Measurements from ENCODE around the gene GFOD1. TPM values are rescaled to one million over a fixed set of nuclear protein-coding genes. Genes with fewer than 3 reads are reported as not detected.

GFOD1 gene
- total and polyA plus RNA-seq, 9 donors = 1.4 to 9.2 (median 3.7) TPM

- intact Hi-C loops (cut with DNase I) = no loop called here
- no peaks in the 10 kb centered on the region for H3K4me1 ChIP-seq (ENCODE audit: insufficient read depth)
- no peaks in the 10 kb centered on the region for H3K27me3 ChIP-seq
- no peak for DNase-seq
- TF ChIP-seq, protein P1, sequence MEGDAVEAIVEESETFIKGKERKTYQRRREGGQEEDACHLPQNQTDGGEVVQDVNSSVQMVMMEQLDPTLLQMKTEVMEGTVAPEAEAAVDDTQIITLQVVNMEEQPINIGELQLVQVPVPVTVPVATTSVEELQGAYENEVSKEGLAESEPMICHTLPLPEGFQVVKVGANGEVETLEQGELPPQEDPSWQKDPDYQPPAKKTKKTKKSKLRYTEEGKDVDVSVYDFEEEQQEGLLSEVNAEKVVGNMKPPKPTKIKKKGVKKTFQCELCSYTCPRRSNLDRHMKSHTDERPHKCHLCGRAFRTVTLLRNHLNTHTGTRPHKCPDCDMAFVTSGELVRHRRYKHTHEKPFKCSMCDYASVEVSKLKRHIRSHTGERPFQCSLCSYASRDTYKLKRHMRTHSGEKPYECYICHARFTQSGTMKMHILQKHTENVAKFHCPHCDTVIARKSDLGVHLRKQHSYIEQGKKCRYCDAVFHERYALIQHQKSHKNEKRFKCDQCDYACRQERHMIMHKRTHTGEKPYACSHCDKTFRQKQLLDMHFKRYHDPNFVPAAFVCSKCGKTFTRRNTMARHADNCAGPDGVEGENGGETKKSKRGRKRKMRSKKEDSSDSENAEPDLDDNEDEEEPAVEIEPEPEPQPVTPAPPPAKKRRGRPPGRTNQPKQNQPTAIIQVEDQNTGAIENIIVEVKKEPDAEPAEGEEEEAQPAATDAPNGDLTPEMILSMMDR (IDR thresholded peaks at IDR 0.05) = no peak
- TF ChIP-seq EP300 (IDR thresholded peaks at IDR 0.05) (no peak), POLR2A (IDR thresholded peaks at IDR 0.05) (no peak)
- H3K9me3 ChIP-seq = no peaks in the 10 kb centered on the region
- no peaks in the 10 kb centered on the region for H3K36me3 ChIP-seq
- 61 to 74% (median 67%) methylated on average over 7 of the region's 7 CpGs for WGBS, 3 donors
- H3K27ac ChIP-seq = no peak overlapping the region
- no peak overlapping the region for H3K4me3 ChIP-seq
Observed at GRCh38 chr6:13355043-13355945, 132.1 kb downstream of the GFOD1 start.

DNA sequence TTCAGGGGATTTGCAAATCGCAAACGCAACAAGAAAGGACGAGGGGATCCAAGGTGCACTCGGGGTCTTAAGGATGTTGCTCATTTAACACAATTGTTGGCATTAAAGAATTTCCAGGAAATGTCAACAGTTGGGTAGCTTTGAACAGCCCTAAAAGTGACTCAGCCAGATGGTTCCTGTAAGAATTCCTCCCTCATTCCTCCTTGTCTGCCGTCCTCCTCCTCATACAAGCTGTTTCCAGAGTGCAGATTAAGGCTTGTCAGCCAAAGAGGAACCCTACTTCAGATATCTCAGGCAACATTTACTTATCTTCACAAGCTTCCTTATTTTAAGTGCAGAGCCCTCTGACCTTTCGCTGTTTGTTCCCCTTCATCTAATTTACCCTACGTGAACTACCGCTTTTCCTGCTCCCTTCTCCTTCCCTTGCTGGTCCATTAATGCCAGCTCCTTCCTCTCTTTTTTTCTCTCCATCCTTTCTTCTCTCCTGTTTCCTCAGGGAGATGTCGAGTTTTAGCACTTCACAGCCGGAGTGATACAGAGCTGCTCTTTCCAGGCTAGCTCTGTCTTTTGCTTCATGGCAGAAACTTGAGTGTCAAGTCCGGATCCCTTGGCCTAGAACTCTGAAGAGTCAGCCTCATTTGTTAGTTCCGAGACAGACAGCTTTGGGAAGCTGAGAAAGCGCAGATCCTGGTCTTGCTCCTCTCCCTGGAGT lies 132.9 kb downstream of the GFOD1 start:
- TF ChIP-seq EP300 (IDR thresholded peaks at IDR 0.05) (no peak), POLR2A (IDR thresholded peaks at IDR 0.05) (no peak)
- TF ChIP-seq, protein P1 (IDR thresholded peaks at IDR 0.05) = no peak
- 24 to 32% (median 32%) methylated on average over 13 of the region's 13 CpGs for WGBS, 3 donors
- intact Hi-C loops (cut with DNase I) = no loop called here

GRCh38 chr6:13352165-13352564 lies 135.2 kb downstream of the GFOD1 start:
- Histone ChIP-seq H3K27ac (no peak overlapping the region), H3K4me1 (ENCODE audit: insufficient read depth) (no peaks in the 10 kb centered on the region), H3K36me3 (no peaks in the 10 kb centered on the region), H3K9me3 (no peaks in the 10 kb centered on the region), H3K27me3 (no peaks in the 10 kb centered on the region), H3K4me3 (no peak overlapping the region)
- intact Hi-C loops (cut with DNase I) = no loop called here
- no peak for DNase-seq
- TF ChIP-seq POLR2A (IDR thresholded peaks at IDR 0.05) (no peak), EP300 (IDR thresholded peaks at IDR 0.05) (no peak)
- TF ChIP-seq, protein P1 (IDR thresholded peaks at IDR 0.05) = no peak
- WGBS, 3 donors = 93 to 96% (median 95%) methylated on average over 9 of the region's 9 CpGs

More for the DNA sequence above, 132.9 kb downstream of the GFOD1 start:
- H3K36me3 ChIP-seq = no peaks in the 10 kb centered on the region
- H3K27me3 ChIP-seq = no peaks in the 10 kb centered on the region
- no peaks in the 10 kb centered on the region for H3K4me1 ChIP-seq (ENCODE audit: insufficient read depth)
- H3K27ac ChIP-seq = no peak overlapping the region
- DNase-seq = no peak
- H3K9me3 ChIP-seq = no peaks in the 10 kb centered on the region
- no peak overlapping the region for H3K4me3 ChIP-seq

DNA sequence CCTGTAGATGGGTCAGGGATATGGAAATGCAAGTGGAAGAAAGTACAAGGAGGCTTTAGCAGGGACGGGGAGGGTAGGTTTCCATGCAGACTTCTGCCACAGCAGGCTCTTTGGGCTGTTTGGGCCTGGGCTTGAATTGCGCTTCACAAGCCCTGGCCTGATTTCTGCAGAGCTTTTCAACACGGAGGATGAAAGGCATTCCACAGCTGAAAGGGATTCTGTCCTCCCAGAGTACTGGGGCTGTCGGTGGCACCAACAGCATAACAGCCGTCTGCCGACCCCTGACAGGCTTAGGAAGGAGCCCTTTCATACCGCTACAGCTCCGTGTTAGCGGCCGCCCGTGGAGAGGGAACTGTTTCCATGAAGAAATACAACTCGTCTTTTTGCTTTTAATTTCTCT lies 136.1 kb downstream of the GFOD1 start:
- no peaks in the 10 kb centered on the region for H3K36me3 ChIP-seq
- intact Hi-C loops (cut with DNase I) = loop anchor here in 1 of 4 donors (1.0 kb wide), 1 partner anchor 21 kb away; no protein-coding TSS in a partner anchor
- H3K4me3 ChIP-seq = no peak overlapping the region
- no peak for DNase-seq
- H3K9me3 ChIP-seq = no peaks in the 10 kb centered on the region
- TF ChIP-seq EP300 (IDR thresholded peaks at IDR 0.05) (no peak), POLR2A (IDR thresholded peaks at IDR 0.05) (no peak)
- TF ChIP-seq, protein P1 (IDR thresholded peaks at IDR 0.05) = no peak
- H3K27me3 ChIP-seq = no peaks in the 10 kb centered on the region
- WGBS, 3 donors = 76 to 86% (median 81%) methylated on average over 12 of the region's 12 CpGs
- H3K4me1 ChIP-seq (ENCODE audit: insufficient read depth) = no peaks in the 10 kb centered on the region
- H3K27ac ChIP-seq = no peak overlapping the region

Data from ovary (tissue), 9 donors.